HuH-7 (cell line): ENCODE results near the gene CYP2C18.
"Not testable (repeated sequence)": the region's sequence is repeated elsewhere in the genome, so short reads cannot be mapped to it uniquely, and the experiment has no call there.

Source experiments
- DNase-seq: peaks from one replicate; pipeline ENCODE4 v3.0.0; 2011; ENCODE audit warnings: low spot score

Gene CYP2C18

DNA sequence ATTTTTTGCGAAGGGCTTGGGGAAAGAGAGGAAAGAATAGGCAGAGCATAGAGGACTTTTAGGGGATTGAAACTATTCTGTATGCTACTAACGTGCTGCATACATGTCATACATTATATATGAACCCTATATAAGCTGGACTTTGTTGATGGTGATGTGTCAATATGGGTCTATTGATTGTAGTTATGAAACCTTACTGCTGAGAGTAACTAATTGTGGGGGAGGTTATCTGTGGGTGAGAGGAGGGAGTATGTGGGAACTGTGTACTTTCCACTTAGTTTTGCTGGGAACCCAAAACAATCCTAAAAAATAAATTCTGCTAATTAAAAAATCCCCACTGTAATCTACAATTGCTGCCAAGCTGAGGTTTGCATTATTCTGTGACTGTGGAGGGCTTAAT, 63.6 kb downstream of the CYP2C18 start:
- no peak for DNase-seq

DNA sequence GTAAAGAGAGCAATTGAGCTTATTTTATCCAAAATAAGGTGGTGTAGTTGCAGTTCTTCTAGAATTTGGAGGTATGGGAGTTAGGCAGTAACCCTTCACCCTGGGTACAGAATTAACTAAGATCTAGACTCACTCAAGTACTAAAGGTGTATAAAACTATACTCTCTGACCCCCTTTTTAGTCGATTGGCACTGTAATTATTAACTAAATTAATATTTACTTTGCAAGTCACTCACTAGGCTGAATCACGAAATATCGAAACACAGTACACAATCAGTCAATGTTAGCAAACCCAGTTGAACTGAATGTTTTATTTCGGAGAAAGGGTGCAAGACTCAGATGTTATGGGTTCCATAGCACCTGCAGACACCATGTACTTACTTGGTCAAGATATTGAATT, 64.3 kb downstream of the CYP2C18 start:
- no peak for DNase-seq

DNA sequence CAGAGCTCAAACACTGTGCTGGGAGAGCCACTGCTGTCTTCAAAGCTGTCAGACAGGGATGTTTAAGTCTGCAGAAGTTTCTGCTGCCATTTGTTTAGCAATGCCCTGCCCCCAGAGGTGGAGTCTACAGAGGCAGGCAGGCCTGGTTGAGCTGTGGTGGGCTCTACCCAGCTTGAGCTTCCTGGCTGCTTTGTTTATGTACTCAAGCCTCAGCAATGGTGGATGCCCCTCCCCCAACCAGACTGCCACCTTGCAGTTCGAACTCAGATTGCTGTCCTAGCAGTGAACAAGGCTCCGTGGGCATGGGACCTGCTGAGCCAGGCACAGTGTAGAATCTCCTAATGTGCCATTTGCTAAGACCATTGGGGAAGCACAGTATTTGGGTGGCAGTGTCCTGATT, 74.4 kb downstream of the CYP2C18 start:
- DNase-seq = no peak

DNA sequence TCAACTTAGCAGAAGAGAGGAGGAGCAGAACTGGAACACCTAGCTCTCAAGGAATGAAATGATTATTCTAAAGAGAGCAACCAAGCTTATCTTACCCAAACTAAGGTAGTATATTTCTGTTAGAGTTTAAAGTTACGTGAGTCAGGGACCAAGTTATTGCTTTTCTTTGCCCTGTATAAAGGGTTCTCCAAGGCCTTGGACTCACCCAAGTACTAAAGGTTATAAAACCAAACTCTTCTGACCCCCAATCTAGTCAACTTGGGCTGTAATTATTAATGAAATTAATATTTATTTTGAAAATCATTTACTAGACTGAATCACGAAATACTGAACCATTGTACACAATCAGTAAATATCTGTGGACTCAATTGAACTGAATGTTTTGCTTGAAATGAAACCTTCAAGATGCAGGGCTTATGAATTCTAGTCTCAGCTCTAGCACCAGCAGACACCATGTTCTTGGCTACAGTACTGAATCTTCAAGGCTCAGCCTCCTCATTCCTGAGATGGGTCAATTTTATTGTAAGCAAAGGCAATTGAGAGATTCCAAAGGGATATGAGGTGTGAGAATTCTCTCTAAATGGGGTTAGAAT, 77.2 kb downstream of the CYP2C18 start:
- DNase-seq = no peak

DNA sequence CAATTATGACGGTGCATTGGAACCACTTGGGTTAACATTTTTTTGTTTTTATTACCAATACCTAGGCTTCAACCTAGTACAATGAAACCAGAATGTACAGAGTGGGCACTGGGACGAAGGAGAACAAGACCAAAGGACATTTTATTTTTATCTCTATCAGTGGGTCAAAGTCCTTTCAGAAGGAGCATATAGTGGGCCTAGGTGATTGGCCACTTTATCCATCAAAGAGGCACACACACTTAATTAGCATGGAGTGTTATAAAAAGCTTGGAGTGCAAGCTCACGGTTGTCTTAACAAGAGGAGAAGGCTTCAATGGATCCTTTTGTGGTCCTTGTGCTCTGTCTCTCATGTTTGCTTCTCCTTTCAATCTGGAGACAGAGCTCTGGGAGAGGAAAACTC, 78.9 kb downstream of the CYP2C18 start, which contains the start of gene CYP2C19:
Gene CYP2C19, plus strand, starts transcription at position 289 of the 400 bp plus-strand sequence. Its CDS starts 25 bp downstream, at position 314.
- peak; percentile 12 for DNase-seq

DNA sequence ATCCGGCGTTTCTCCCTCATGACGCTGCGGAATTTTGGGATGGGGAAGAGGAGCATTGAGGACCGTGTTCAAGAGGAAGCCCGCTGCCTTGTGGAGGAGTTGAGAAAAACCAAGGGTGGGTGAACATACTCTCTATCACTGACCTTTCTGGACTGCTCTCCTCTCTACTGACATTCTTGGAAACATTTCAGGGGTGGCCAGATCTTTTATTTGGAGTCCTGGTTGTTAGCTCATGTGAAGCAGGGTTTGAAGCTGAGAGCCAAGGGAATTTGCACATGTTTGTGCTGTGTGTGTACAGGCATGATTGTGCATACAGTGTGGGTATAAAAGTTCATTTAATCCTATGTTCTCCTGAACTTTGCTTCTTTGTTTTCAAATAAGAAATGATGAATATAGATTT, 91.9 kb downstream of the CYP2C18 start:
- DNase-seq = not testable (repeated sequence)

DNA sequence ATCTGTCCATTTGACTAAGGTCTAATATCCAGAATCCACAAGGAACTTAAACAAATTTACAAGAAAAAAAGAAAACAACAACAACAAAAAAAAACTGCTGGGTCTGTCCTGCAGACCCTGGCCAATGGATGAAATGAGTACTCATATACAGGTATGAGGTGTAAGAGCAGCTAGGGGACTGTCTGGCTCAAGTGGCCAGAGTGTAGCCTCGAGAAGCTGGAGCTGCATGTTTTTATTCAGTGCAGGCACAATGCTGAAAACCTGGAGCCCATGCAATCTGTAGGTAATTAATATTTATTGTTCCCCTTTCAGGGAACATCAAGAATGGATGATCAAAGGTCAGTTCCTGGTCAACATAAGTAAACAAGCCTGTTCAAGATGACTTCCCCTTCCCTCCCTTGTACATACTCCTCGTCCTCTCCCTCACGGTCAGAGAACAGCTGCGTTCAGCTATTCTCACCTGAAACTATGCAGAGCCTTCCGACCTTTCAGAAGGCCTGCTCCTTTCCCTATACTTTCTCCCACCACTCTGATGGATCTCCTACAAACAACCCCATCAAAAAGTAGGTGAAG, 94.4 kb downstream of the CYP2C18 start:
- peak; percentile 36 for DNase-seq

DNA sequence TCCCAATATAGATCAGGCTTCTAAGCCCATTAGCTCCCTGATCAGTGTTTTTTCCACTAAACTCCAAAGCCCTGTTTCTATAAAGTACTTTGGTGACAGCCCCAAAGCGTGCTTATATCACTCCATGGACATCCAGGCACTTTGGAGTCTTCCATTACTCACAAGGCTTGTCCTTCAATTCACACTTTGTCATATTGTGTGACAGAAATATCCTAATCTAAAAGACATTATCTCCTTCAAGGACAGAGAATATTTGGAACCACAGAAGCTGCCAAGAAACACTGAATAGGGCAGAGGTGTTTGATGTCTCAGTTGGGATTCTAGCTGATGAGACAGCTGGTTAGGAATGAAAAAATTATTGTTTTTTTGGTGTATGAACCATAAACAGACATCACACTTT, 97.3 kb downstream of the CYP2C18 start:
- no peak for DNase-seq

DNA sequence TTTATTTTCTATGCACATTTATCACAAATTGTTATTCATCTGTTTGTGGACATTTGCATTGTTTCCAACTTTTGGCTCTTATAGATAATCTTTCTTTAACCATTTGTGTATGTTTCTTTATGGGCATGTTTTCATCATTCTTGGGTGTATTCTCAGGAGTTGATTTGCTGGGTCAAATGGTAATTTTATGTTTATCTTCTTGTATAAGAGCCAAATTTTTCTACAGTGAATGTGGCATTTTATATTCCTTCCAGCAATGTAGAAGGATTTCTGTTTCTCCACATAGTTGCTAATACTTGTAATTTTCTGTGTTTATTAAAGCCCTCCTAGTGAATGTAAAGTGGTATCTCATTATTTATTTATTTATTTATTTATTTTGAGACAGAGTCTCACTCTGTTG, 100.7 kb downstream of the CYP2C18 start:
- DNase-seq = no peak

DNA sequence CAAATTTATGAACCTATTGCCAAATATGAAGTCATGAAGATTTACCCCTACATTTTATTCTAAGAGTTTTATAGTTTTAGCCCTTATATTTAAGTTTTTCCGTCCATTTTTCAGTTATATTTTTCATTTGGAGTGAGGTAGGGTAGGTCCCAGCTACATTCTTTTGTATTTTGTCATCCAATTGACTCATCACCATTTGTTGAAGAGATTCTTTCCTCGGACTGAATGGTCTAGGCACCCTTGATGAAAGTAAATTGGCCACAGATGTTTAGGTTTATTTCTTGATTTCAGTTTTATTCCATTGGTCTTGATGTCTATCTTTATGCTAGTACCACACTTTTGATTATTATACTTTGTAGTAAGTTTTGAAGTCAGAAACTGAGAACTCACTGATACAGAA, 101.7 kb downstream of the CYP2C18 start:
- no peak for DNase-seq
